Measurements from ENCODE around the gene KRT81.

DNA sequence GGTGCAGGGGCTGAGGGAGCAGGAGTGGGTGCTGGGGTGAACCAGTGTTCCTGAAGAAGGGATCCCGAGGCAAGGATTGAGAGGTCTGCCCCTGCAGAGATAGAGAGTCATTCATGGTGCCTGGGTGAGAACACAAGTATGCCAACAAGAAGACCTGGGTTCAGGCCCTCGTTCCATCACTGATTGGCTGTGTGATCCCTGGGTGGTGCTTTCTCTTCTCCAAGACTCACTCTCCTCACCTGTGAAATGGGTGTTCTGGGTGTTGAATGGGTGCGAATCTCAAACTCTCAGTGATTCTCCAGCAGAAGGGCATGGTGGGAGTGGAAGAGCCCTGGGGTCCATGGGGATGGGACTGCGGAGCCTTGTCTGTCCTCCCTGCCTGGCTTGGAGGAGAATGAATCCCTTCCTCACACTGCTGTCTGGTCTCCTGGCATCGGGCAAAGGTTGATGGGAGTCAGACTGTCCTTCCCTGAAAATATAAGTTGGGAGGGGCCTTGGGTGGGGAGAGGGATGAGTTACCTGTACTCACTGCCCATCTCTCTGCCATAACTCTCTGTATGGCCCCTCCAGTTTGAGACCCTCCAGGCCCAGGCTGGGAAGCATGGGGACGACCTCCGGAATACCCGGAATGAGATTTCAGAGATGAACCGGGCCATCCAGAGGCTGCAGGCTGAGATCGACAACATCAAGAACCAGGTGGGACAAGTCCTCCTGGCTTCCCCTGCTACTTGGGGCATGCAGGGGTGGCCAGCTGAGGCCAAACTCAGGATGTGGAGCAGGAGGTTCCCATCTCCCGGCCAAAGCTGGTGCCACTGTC lies 48.7 kb downstream of the KRT81 start:
- TF ChIP-seq ZNF263 (CRISPR knock-in tag; IDR thresholded peaks at IDR 0.05; ENCODE audit: low read depth) (no peak), PREB (CRISPR knock-in tag; IDR thresholded peaks at IDR 0.05; ENCODE audit: borderline replicate concordance) (no peak), TP53 (CRISPR knock-in tag; IDR thresholded peaks at IDR 0.05) (no peak), NFYB (CRISPR knock-in tag; conservative IDR thresholded peaks at IDR 0.05; ENCODE audit: low read depth) (no peak), FOXK1 (CRISPR knock-in tag; IDR thresholded peaks at IDR 0.05) (no peak), CREB1 (CRISPR knock-in tag; IDR thresholded peaks at IDR 0.05) (no peak), KAT7 (CRISPR knock-in tag; IDR thresholded peaks at IDR 0.05; ENCODE audit: borderline replicate concordance) (no peak), USF2 (CRISPR knock-in tag; IDR thresholded peaks at IDR 0.05) (no peak), TCF7 (CRISPR knock-in tag; IDR thresholded peaks at IDR 0.05; ENCODE audit: low read depth) (no peak), ATF1 (CRISPR knock-in tag; IDR thresholded peaks at IDR 0.05) (no peak), IRF2 (CRISPR knock-in tag; IDR thresholded peaks at IDR 0.05; ENCODE audit: borderline replicate concordance, low read depth) (no peak)
- TF ChIP-seq, protein P1, sequence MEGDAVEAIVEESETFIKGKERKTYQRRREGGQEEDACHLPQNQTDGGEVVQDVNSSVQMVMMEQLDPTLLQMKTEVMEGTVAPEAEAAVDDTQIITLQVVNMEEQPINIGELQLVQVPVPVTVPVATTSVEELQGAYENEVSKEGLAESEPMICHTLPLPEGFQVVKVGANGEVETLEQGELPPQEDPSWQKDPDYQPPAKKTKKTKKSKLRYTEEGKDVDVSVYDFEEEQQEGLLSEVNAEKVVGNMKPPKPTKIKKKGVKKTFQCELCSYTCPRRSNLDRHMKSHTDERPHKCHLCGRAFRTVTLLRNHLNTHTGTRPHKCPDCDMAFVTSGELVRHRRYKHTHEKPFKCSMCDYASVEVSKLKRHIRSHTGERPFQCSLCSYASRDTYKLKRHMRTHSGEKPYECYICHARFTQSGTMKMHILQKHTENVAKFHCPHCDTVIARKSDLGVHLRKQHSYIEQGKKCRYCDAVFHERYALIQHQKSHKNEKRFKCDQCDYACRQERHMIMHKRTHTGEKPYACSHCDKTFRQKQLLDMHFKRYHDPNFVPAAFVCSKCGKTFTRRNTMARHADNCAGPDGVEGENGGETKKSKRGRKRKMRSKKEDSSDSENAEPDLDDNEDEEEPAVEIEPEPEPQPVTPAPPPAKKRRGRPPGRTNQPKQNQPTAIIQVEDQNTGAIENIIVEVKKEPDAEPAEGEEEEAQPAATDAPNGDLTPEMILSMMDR (IDR thresholded peaks at IDR 0.05), result no peak
- TF ChIP-seq, protein P2, sequence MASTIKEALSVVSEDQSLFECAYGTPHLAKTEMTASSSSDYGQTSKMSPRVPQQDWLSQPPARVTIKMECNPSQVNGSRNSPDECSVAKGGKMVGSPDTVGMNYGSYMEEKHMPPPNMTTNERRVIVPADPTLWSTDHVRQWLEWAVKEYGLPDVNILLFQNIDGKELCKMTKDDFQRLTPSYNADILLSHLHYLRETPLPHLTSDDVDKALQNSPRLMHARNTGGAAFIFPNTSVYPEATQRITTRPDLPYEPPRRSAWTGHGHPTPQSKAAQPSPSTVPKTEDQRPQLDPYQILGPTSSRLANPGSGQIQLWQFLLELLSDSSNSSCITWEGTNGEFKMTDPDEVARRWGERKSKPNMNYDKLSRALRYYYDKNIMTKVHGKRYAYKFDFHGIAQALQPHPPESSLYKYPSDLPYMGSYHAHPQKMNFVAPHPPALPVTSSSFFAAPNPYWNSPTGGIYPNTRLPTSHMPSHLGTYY (CRISPR knock-in tag; IDR thresholded peaks at IDR 0.05), result no peak
- TF ChIP-seq, protein P3, sequence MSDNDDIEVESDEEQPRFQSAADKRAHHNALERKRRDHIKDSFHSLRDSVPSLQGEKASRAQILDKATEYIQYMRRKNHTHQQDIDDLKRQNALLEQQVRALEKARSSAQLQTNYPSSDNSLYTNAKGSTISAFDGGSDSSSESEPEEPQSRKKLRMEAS (CRISPR knock-in tag; IDR thresholded peaks at IDR 0.05), result no peak

Data from WTC11 (cell line).